Measurements from ENCODE around the gene MED16. TPM values are rescaled to one million over a fixed set of nuclear protein-coding genes. Genes with fewer than 3 reads are reported as not detected.
"Not testable (repeated sequence)": the region's sequence is repeated elsewhere in the genome, so short reads cannot be mapped to it uniquely, and the experiment has no call there.

The MED16 gene
- total RNA-seq, 4 donors from 2014 or later = 41.7 to 62.3 (median 45.5) TPM

- H3K4me3 ChIP-seq (ENCODE audit: low read depth, poor library complexity, severe bottlenecking) = no peak overlapping the region
- 62 to 68% methylated on average over 28 to 35 of the region's 37 CpGs for WGBS, 2 donors
- DNase-seq (ENCODE audit: low spot score in 2 of 2) = no peak
- intact Hi-C loops (cut with DNase I; ENCODE audit: low total_unique reads) = loop anchor here (10.0 kb wide), 1 partner anchor 81 kb away; no protein-coding TSS in a partner anchor
- TF ChIP-seq CTCF (IDR thresholded peaks at IDR 0.05) (no peak), POLR2A (IDR thresholded peaks at IDR 0.05) (no peak)
These were observed 47.1 kb downstream of the MED16 start for GRCh38 chr19:845707-846521.

- no peak for TF ChIP-seq POLR2A (IDR thresholded peaks at IDR 0.05)
- TF ChIP-seq CTCF (IDR thresholded peaks at IDR 0.05) = no peak
These were observed 48.4 kb downstream of the MED16 start for GRCh38 chr19:844546-844971.

GRCh38 chr19:843836-844545, 49.0 kb downstream of the MED16 start:
- H3K4me3 ChIP-seq (ENCODE audit: low read depth, poor library complexity, severe bottlenecking) = no peak overlapping the region
- TF ChIP-seq POLR2A (IDR thresholded peaks at IDR 0.05) (no peak), CTCF (IDR thresholded peaks at IDR 0.05) (no peak)
- intact Hi-C loops (cut with DNase I; ENCODE audit: low total_unique reads) = loop anchor here (10.0 kb wide), 1 partner anchor 79 kb away; no protein-coding TSS in a partner anchor
- DNase-seq (ENCODE audit: low spot score in 2 of 2) = no peak
- WGBS, 2 donors = 3 to 44% methylated on average over 10 to 20 of the region's 70 CpGs

More at GRCh38 chr19:844546-844971, 48.4 kb downstream of the MED16 start:
- H3K4me3 ChIP-seq (ENCODE audit: low read depth, poor library complexity, severe bottlenecking) = no peak overlapping the region
- 9 to 32% methylated on average over 8 to 10 of the region's 11 CpGs for WGBS, 2 donors
- intact Hi-C loops (cut with DNase I; ENCODE audit: low total_unique reads) = loop anchor here (10.0 kb wide), 1 partner anchor 80 kb away; no protein-coding TSS in a partner anchor
- DNase-seq (ENCODE audit: low spot score in 2 of 2) = no peak

GRCh38 chr19:843180-843835, 49.7 kb downstream of the MED16 start:
- DNase-seq (ENCODE audit: low spot score in 2 of 2) = no peak
- no peak overlapping the region for H3K4me3 ChIP-seq (ENCODE audit: low read depth, poor library complexity, severe bottlenecking)
- 5 to 15% methylated on average over 14 to 22 of the region's 46 CpGs for WGBS, 2 donors
- intact Hi-C loops (cut with DNase I; ENCODE audit: low total_unique reads) = loop anchor here (10.0 kb wide), 1 partner anchor 79 kb away; no protein-coding TSS in a partner anchor
- TF ChIP-seq POLR2A (IDR thresholded peaks at IDR 0.05) (no peak), CTCF (IDR thresholded peaks at IDR 0.05) (no peak)

- intact Hi-C loops (cut with DNase I; ENCODE audit: low total_unique reads) = loop anchor here (10.0 kb wide), 1 partner anchor 78 kb away; no protein-coding TSS in a partner anchor
- not testable (repeated sequence) for H3K4me3 ChIP-seq (ENCODE audit: low read depth, poor library complexity, severe bottlenecking); DNase-seq (ENCODE audit: low spot score in 2 of 2)
- 73 to 74% methylated on average over 7 of the region's 7 CpGs for WGBS, 2 donors
These were observed 50.2 kb downstream of the MED16 start for GRCh38 chr19:842802-843179.

Data from lower leg skin (tissue), 4 donors.